Measurements from ENCODE around the gene GALNT7.

GRCh38 chr4:173282626-173283025 is 114.0 kb downstream of the GALNT7 start:
- TF ChIP-seq GATA2 (IDR thresholded peaks at IDR 0.05; ENCODE audit: low read depth, low read length) (no peak), GATA3 (IDR thresholded peaks at IDR 0.05; ENCODE audit: low read depth, low read length) (no peak)
